ENCODE data around the gene TEKT3.

The TEKT3 gene

DNA sequence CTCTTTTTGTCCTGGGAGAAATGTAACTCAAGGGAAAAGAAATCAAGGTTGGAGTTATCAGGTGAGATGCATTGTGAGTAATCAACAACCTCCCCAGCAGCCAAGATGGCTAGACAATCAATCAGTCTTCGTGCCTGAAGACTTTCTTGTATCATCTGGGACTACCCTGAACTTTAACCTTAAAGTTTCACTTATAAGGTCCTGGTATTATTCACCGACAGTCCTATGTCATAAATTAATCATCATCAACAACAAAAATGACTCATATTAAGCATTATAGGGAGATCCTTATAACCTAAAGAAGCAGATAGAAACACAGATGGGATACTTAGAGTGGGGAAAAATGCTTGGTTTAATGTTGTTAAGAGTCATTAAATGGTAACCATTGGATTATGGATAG is 7.7 kb upstream of the TEKT3 start:
- no peak for DNase-seq

DNA sequence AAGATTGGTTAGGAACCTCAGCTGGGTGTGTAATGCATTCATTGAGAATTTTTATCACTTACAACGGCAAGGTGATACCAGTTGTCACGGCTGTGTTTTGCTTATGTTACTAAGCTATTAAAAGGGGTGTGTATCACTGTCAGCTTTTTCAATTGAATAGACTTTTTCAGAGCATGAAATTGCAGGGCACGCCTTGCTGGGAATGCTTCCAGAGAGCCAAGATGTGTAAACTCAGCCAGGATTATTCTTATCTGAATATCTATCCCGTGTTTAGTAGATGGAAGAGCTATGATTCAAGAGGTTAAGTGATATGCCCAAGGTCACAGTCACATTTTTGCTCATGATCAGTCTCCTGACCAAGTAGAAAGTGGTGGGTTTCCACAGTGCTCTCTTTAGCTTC is 6.6 kb upstream of the TEKT3 start:
- no peak for DNase-seq

DNA sequence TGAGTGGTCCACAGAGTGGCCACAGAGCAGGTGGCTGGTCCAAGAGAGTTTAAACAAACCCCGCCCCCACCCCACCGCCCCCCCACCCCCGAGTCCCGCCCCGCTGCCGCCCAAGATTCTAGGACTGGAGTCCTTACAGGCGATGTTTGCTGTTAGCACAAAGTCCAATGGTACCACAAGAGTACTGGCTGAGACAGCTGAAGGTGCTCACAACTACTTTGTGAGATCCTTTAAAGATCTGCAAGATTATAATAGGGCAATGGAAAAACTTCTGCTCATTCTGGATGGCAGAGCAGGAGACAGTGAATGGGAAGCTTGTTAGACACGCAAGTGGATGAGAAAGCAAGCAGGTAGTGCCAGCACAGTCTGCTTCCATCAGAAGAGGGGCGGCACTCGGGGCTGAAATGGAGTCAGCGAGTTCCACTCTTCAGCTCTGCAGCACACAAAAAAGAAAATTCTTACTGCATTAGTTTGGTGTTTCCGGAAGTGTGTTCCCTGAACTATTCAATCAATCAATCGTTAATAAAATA is 4.7 kb upstream of the TEKT3 start:
- DNase-seq, result no peak

DNA sequence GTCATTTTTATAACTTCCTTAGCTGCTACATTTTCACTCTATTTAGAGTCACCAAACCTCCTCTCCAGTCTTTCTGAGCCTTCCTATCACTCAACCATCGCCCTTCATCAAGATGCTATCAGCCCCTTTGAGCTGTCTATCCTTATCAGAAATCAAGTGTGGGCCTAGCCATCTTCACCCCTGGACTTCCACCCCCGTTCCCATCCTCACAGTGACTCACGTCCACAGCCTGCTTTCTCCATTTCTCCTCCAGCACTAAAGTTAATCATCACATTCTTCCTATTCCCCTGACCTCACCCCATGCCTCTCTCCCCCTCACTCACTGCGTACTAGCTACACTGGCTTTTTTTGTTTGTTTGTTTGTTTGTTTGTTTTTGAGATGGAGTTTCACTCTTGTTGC is 2.4 kb upstream of the TEKT3 start:
- no peak for DNase-seq

DNA sequence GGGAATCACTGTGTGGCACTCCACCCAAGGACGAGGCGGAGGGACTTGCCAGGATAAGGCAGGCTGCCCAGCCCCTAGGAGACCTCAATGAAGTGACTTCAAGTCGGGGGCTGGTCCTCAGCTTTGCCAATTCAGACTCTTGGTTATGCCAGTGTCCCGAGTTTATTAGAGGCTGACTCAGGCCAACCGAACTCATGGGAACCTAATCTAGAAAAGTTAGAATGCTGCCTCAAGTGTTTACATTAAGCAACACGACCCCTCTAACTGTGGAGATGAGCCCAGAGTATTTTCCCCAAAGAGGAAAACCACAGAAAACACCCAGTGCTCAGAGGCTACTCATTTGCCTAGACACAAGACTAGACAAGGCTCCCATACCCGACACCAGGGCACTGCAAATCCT is 1.1 kb upstream of the TEKT3 start:
- DNase-seq, result no peak

DNA sequence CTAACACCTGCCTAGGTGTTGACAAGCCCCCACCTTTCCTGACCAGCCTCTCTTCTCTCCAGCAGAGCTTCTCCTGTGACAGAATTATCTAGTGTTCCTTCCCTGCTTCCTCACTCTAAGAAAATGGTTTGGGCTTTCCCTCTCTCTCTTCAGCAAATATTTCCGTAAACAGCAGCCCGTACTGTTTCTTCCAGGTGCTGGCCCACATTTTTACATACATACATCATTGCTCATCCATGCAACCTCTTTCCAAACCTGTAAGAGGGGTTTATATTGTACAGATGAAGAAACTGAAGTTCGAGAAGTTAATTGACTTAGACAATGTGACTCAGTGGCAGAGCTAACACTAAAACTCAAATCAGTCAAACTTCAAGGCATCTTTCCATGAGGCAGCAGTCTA is 569 bp upstream of the TEKT3 start:
- DNase-seq, result no peak

DNA sequence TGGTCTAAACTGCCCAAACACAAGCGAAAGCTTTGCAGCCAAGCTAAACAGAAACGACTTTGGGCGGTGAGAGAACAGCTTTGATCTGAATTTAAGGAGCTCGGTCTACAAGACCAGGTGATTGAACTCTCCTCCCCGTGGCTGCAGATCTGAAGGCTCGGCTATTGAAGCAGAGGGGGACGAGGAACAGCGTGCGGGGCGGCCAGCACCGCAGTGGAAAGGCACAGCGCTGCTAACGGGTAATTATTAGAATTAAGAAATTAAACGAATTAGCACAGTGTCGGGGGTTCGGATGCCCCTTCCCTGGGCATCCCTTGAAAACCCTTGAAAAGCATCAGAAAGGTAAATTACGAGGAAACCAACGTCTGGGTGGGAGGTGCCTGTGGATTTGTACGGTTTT is 431 bp downstream of the TEKT3 start:
- no peak for DNase-seq

DNA sequence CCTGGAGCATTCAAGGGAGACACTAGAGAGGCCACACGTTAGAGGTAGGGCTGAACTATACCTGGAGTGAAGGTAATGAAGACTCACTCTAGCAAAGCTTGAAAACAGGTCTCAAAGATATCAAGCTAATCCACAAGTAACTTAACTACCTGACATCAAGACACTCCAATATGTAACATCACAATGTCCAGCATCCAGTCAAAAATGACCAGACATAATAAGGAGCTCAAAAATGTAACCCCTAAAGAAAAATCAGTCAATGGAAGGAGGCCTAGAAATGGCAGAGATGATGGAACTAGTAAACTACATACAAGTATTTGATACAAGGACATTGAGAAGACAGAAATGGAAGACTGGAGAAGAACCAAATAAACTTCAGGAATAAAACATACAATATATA is 6.0 kb downstream of the TEKT3 start:
- no peak for DNase-seq

DNA sequence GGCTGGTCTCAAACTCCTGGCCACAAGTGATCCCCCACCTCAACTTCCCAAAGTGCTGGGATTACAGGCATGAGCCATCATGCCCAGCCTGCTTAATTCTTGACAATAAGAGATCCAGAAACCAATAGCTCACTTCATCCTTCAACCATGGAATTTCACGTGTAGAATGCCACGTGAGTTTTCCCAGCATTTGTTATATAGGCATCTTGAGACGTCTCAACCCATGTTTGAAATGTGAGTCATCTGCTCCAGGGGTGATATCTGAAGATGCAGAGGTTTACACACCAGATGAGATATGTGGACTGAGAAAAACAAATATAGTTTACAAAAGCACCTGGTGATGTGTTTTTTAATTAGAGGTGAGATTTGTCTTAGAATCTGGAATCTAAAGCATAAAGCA is 7.1 kb downstream of the TEKT3 start:
- no peak for DNase-seq

DNA sequence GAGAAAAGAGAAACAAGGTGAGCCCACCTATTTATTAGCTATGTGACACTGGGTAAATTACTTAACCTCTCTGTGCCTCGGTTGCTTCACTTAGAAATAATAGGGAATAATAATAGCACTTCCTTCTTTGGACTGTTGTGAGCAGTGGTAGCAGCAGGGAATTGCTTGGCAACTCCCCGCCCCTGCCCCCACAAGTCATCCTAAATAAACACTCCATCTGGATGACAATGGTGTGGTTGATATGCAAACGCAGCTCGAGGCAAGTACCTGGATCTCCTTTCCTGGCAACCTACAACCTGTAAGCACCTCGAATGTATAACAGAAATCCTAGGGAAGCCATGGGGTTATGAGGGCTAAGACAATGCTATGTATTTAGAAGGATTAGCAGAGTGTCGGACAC is 9.1 kb downstream of the TEKT3 start:
- no peak for DNase-seq

DNA sequence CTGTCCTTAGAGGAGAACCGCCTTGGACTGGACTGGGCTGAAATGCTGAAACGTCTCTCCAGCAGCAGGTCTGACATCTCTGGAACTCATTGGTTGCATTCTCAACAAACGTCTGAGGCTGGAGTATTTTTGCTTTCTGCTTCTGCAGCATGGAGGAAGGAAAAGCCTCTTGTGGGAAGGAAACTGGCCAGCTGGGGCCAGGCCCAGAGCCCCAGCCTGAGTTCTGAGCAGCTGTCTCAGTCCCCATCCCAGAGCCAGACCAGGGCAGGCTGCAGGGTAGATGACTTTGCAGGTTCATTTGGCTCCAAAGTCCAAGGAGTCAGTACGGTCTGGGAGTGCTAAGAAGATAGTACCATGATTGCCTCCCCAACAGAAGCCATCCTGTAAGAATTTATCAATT is 18.3 kb downstream of the TEKT3 start:
- no peak for DNase-seq

DNA sequence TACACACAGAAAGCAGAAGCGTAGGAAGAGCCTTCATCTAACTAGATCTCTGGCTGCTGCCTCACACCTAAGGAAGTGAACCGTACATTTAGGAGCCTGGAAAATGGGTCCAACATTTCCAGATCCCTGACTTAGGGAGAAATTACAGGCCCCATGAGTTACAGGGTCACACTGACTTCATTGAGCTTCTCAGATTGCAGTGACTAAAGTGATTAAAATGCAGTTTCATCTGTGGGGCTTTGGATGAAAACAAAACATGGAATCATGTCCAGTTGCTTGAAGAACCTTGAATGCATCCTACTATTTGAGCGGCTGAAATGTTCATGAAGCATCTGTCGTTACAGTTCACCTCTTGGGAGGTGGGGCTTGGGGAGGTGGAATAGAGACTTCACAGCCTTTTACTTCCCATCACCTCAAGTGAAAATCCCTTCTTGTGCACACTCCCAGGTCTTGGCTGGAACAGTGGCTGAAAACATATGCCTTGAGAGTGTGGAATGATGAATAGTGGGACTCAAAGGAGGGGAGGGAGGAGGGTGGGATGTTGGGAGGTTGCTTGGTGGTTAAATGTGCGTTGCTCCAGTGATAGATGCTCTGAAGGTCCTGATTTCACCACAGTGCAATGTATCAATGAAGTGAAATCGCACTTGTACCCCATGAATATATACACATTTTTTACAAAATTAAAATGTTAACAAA is 19.7 kb downstream of the TEKT3 start:
- no peak for DNase-seq

DNA sequence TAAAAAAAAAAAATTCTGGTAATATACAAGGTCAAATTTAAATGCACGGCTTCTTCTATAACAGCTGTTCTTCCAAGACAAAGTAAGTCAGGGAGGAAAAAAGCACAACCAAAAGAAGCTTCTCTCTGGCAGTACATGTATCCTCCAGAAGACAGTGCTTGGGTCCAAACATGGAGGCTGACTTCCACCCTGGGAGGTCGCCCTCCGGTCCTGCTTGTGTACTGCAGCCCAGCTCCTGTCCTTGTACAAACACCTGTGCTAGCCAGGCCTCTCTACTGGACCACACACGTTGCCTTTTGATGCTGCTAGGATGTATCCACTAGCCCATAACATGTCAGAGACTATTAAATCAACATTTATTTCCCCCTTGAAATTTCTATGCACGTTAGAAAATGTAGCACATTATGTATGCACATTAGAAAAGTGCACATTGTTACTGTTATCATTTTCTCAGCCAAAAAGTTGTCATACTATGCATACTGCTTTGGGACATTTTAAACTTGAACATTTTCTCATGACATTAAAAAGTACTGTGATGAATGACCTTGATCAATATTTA is 21.9 kb downstream of the TEKT3 start:
- no peak for DNase-seq

DNA sequence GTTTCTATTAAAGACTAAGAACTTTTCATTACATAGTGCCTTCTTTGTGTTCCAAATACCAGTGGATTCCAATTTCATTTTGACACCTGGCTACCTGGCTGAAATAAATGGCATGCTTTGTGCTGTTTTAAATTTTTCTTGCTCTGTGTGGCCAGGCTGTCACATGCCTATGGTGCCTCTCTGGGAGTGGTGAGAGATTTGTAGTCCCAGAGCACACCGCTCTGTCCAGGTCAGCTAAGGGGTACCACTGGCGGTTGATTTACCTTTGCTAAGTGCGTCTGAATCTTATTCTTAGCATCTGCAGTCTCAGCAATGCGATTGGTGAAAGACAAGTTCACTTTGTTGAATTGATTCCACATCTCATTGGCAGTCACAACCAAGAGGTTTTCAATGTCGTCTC is 29.4 kb downstream of the TEKT3 start:
- no peak for DNase-seq

DNA sequence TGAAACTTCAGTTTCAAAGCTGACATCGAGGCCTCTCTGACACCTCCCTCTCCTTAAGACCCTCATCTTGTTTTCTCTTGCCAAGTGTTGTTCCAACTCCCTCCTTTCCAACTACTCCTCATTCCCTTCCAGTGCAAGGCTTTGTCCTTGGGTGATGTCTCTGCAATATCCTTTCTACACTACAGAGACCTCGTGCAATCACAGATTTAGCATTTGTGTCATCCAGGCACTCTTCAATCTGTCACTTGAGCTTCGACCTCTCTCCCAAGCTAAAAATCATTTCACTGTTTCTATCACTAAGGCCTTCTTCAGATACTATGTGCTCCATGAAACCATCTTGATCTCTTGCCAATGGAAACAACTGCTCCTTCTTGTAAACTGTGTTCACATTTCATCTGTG is 31.6 kb downstream of the TEKT3 start:
- DNase-seq, result no peak

DNA sequence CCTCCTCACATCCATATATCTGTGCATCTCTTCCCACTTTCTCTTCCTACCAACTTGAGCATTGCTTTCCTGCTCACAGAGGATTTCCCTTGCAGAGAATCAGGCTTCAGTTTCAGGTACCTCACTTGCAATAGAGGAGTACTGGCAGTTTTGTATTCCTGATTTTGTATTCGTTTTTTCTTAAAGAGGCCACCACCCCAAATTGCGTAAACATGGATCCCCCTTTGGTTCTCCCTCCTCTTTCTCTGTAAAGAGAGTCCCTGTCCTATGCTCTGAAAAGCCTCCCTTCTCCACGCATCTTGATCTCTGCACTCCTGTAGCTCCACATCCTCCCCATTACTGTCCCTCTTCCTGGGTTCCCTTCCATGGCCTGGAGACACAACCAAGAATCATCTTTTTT is 32.2 kb downstream of the TEKT3 start:
- DNase-seq, result no peak

DNA sequence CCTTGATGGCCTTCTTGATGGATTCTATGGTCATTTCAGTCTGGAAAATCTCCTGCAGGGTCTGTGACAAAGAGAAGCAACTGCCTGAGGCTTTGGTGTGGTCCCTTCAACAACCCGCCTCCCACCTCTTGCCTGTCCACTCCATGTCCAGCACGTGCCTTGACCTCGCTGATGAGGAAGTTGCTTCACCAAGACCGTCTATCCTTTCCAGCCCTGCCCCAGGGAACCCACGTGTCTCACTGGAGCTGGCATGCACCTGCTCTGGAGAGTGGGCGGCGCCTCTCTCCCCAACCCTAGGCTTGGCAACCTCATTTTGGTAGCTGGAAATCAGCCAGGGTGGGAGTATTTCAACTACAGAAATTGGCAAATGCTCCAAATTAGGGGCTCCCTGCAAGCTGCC is 32.6 kb downstream of the TEKT3 start:
- no peak for DNase-seq

DNA sequence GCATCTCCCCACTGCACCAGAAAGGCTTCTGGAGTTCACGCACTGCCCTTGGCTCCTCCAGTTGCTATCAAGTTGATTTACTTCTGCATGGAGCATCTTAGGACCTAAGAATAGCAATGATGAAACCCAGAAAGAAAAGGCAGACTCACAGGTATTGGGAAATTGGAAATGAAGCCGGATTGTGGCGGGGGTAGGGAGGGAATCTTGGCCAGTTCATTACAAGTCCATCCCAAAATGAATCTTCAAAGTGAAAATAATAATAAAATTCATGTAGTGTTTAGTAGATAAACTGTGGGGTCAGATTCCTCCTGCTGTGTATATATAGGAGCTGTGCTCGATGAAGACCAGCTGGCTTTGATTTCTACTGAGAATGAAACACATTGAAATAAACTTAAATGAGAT is 33.7 kb downstream of the TEKT3 start:
- DNase-seq, result no peak

DNA sequence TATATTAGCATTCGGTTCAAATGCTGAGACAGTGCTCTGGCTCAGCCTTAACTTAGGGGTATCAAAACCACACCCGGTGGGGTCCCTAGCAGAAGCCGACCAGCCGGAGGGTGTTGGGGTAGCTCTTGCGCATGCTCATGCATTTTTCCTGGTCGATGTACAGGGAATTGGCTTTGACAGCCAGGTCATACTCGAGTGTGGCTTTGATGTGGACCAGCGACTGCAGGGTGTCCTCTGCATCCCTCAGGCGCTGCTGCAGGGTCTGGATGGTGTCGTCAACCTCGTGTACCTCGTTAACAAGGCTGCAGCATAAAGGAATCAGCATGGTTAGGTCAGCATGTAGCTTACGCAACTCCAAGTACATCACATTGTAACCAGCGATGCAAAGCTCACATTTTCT is 37.5 kb downstream of the TEKT3 start:
- DNase-seq, result no peak

DNA sequence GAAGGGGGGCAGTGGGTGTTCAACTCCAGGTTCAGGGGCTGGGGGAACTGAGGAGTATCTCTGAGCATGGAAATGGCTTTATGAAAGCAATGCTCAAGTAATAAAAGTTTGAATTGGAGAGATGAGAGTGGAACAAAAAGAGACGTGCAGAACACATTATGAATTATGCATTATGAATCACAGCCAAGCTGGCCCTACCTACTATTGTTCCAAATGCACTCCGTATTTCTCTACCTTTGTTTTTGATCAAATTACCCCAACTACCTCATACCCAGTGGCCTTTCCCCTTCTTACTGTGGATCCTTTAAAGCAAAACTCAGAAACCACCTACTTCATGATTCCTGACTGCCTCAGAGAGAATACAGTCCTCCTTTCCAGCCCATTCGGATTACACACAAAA is 38.1 kb downstream of the TEKT3 start:
- no peak for DNase-seq

DNA sequence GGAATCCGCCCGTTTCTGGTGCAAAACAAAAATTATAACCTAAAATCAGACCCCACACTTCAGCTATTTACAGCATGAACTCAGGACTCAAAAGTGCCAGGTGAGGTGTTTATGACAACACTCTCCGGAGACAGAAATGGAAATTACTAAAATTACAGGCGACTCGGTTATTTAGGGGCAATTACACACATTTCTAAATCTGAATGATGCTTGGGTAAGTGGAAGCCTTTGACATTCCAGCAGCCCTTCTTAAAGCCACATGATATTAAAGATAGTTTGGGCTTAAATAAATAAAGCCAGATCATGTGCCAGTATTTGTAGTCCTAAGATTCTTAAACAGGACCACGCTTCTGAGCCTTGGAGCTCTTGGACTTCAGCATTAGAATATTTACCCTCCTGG is 39.6 kb downstream of the TEKT3 start:
- no peak for DNase-seq

DNA sequence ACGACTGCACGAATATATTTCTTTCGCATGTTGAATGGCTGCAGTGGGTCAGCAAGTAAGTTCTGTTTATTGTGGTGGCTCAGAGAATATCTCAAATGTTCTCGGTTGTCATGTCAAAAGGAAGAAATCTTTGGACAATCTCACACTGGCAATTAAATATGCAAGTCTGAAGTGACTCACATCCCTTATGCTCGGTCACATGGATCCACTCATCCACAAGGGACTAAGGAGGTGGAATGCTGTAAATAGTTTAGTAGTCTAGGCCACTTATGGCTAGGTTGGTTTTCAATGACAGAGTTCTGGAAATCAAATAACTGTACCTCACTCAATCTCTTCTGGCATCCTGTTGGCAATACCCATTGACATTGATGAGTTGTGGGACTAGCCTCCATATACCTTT is 43.2 kb downstream of the TEKT3 start:
- no peak for DNase-seq

DNA sequence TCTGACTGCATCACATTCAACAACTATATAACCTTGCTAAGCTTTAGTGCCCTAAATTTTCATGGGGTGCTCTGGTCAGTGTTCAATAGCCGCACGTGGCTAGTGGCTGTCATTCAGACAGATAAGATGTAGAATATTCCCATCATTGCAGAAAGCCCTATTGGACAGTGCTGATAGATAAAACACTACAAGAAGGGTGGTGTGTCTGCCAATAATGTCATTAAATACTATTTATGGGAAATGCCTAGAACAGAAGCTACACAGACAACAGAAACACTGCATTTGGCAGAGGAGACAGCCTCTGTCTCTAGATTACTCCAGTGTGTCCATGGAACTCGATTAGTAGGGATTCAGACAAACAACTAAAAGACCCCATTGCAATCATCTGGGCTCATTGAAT is 47.8 kb downstream of the TEKT3 start:
- no peak for DNase-seq

DNA sequence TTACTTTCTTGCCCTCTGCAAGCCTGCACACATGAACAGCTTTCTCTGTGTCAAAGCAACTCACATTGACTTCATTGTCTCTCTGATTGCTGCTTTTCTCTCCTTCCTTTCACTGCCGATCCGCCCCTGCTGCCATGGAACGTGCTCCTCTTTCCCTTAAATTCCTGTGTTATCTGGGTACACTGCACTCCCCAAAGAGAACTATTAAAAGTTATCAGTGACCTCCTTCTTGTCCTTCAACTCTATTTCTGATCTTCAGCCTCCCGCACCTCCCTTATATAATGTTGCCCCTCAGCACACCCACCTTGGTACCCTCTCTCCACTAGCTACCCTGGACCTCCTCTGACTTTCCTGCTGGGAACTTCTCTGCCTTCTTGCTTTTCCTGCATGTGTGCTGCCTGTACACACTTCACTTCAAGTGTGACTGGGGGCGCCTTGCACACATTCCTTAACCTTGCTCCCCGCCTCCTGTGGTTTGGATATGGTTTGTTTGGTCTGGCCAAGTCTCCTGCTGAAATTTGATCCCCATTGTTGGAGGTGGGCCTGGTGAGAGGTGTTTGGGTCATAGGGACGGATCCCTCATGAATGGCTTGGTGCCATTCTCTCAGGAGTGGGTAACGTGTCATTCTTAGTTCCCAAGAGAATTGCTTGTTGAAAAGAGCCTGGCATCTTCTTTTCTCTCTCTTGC is 49.6 kb downstream of the TEKT3 start:
- no peak for DNase-seq

DNA sequence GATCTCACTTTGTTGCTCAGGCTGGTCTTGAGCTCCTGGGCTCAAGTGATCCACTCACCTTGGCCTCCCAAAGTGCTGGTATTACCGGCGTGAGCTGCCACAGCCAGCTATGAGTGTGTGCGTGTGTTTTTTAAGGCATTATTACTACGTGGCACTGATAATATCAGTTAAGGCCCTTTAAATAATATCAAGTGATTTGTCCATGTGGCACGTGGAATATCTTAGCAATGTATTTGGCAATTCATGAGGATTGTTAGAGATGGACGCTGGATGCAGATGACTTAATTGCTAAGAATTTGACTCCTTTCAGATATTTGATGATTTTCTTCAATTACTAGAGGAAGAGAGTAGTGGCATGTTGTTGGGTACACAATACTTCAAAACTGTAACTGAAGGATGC is 50.8 kb downstream of the TEKT3 start:
- DNase-seq, result no peak
